HG03571 (cell line): ENCODE data around the gene CHST11.
"Not testable (repeated sequence)": the region's sequence is repeated elsewhere in the genome, so short reads cannot be mapped to it uniquely, and the experiment has no call there.

ENCODE experiments used
- ATAC-seq: cut with Tn5 transposase; IDR thresholded peaks from one replicate; pipeline ENCODE4 v1.9.1; 2021; ENCODE audit not compliant: unreplicated experiment

CHST11 gene

GRCh38 chr12:104786352-104786751 lies 329.6 kb downstream of the CHST11 start:
- no peak for ATAC-seq

- ATAC-seq: no peak
Measured at GRCh38 chr12:104788840-104789271, 332.1 kb downstream of the CHST11 start.

- no peak for ATAC-seq
Measured at GRCh38 chr12:104790296-104791125, 333.8 kb downstream of the CHST11 start.

GRCh38 chr12:104792570-104792969 lies 335.8 kb downstream of the CHST11 start:
- no peak for ATAC-seq

- no peak for ATAC-seq
Measured at GRCh38 chr12:104793285-104793684, 336.5 kb downstream of the CHST11 start.

GRCh38 chr12:104793968-104794367 lies 337.2 kb downstream of the CHST11 start:
- no peak for ATAC-seq

GRCh38 chr12:104796475-104796862 lies 339.7 kb downstream of the CHST11 start:
- ATAC-seq: no peak

GRCh38 chr12:104799458-104799857 lies 342.7 kb downstream of the CHST11 start:
- ATAC-seq: no peak

- no peak for ATAC-seq
Measured at GRCh38 chr12:104801005-104801404, 344.3 kb downstream of the CHST11 start.

- ATAC-seq: no peak
Measured at GRCh38 chr12:104801427-104801826, 344.7 kb downstream of the CHST11 start.

- no peak for ATAC-seq
Measured at GRCh38 chr12:104802208-104802607, 345.5 kb downstream of the CHST11 start.

GRCh38 chr12:104805186-104805585 lies 348.4 kb downstream of the CHST11 start:
- ATAC-seq: no peak

- not testable (repeated sequence) for ATAC-seq
Measured at GRCh38 chr12:104806194-104806593, 349.4 kb downstream of the CHST11 start.

- ATAC-seq: no peak
Measured at GRCh38 chr12:104809251-104809650, 352.5 kb downstream of the CHST11 start.

GRCh38 chr12:104809706-104810385 lies 353.1 kb downstream of the CHST11 start:
- no peak for ATAC-seq
